NK-92 (cell line): ENCODE results near the gene LARGE1.

Experiments used
- DNase-seq: peaks from one replicate; lab custom pipeline; 2025; ENCODE audit not compliant: unreplicated experiment; lab: John Stamatoyannopoulos, UW

The LARGE1 gene

GRCh38 chr22:33674357-33674756, 245.9 kb downstream of the LARGE1 start:
- DNase-seq = no peak

- no peak for DNase-seq
These were observed 250.5 kb downstream of the LARGE1 start for GRCh38 chr22:33669746-33670145.

- no peak for DNase-seq
These were observed 253.2 kb downstream of the LARGE1 start for GRCh38 chr22:33666961-33667619.

- DNase-seq = no peak
These were observed 253.9 kb downstream of the LARGE1 start for GRCh38 chr22:33666279-33666960.

GRCh38 chr22:33659448-33659847, 260.8 kb downstream of the LARGE1 start:
- no peak for DNase-seq

GRCh38 chr22:33658775-33659174, 261.5 kb downstream of the LARGE1 start:
- DNase-seq = no peak

GRCh38 chr22:33657670-33658069, 262.6 kb downstream of the LARGE1 start:
- DNase-seq = no peak

GRCh38 chr22:33656808-33657628, 263.3 kb downstream of the LARGE1 start:
- DNase-seq = no peak

GRCh38 chr22:33654173-33654895, 265.9 kb downstream of the LARGE1 start:
- no peak for DNase-seq

GRCh38 chr22:33653532-33654063, 266.7 kb downstream of the LARGE1 start:
- no peak for DNase-seq

- no peak for DNase-seq
These were observed 267.7 kb downstream of the LARGE1 start for GRCh38 chr22:33652615-33653014.

- DNase-seq = no peak
These were observed 270.0 kb downstream of the LARGE1 start for GRCh38 chr22:33650244-33650643.

GRCh38 chr22:33648478-33648877, 271.8 kb downstream of the LARGE1 start:
- no peak for DNase-seq

- DNase-seq = no peak
These were observed 279.4 kb downstream of the LARGE1 start for GRCh38 chr22:33640900-33641299.

GRCh38 chr22:33639588-33640254, 280.6 kb downstream of the LARGE1 start:
- DNase-seq = no peak

GRCh38 chr22:33635766-33636165, 284.5 kb downstream of the LARGE1 start:
- no peak for DNase-seq

- DNase-seq = no peak
These were observed 288.5 kb downstream of the LARGE1 start for GRCh38 chr22:33631777-33632176.

GRCh38 chr22:33625959-33626358, 294.3 kb downstream of the LARGE1 start:
- DNase-seq = no peak

GRCh38 chr22:33620085-33620484, 300.2 kb downstream of the LARGE1 start:
- no peak for DNase-seq

GRCh38 chr22:33606504-33606903, 313.8 kb downstream of the LARGE1 start:
- DNase-seq = no peak
